HG02642 (cell line): ENCODE measurements around the gene PHACTR1.
A peak's percentile ranks its signal among the peaks of the same experiment; 100 is the strongest.

ENCODE experiments used
- ATAC-seq: cut with Tn5 transposase; IDR thresholded peaks from one replicate; pipeline ENCODE4 v1.9.1; 2021; ENCODE audit warnings: mild to moderate bottlenecking; ENCODE audit not compliant: unreplicated experiment, poor library complexity

PHACTR1 gene

GRCh38 chr6:13290335-13290734 is 573.8 kb downstream of the PHACTR1 start:
- ATAC-seq = no peak

GRCh38 chr6:13292774-13293173 is 576.2 kb downstream of the PHACTR1 start:
- ATAC-seq = no peak

GRCh38 chr6:13294499-13295069 is 578.0 kb downstream of the PHACTR1 start:
- ATAC-seq = no peak

- no peak for ATAC-seq
Measured at GRCh38 chr6:13295576-13295975, 579.0 kb downstream of the PHACTR1 start.

DNA sequence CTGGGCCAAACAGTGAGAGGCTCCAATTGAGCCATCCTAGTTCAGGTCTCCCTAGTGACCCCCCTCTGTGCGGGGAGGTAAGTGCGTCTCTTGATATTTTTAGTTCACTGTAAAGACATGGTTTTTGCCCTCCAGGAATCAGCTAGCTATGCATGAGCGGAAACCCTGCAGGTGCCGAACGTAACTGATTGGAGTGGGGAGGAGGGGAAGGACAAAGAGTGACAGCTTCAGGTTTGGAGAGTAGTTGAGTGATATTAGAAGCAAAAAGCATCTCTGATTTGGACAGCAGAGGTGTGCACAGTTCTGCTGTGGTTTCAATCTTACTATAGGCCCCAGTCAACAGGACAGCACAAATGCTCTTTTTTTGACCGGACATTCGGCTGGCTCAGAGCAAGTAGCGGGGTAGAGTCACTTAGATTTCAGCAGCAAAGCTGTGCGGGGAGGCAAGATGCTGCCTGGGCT is 580.0 kb downstream of the PHACTR1 start:
- ATAC-seq = no peak

DNA sequence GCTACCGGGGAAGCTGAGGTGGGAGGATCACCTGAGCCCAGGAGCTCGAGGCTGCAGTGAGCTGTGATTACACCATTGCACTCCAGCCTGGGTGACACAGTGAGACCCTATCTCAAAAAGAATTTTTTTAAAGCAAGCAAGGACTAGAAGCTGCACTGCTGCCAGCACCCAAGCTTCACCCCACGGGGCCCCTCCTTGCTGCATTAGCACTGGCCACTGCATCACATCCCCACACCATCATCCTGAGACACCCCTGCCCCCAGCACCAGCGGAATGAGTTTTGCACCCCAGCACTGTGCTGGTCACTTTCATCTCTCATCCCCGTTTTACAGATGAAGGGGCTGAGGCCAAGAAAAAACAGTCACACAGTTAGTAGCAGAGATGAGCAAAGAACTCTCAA is 580.8 kb downstream of the PHACTR1 start:
- ATAC-seq = no peak

GRCh38 chr6:13298446-13298845 is 581.9 kb downstream of the PHACTR1 start:
- ATAC-seq = no peak

- ATAC-seq = peak; percentile 29
Measured at GRCh38 chr6:13299403-13299821, 582.8 kb downstream of the PHACTR1 start.

GRCh38 chr6:13299918-13300317 is 583.4 kb downstream of the PHACTR1 start:
- no peak for ATAC-seq

DNA sequence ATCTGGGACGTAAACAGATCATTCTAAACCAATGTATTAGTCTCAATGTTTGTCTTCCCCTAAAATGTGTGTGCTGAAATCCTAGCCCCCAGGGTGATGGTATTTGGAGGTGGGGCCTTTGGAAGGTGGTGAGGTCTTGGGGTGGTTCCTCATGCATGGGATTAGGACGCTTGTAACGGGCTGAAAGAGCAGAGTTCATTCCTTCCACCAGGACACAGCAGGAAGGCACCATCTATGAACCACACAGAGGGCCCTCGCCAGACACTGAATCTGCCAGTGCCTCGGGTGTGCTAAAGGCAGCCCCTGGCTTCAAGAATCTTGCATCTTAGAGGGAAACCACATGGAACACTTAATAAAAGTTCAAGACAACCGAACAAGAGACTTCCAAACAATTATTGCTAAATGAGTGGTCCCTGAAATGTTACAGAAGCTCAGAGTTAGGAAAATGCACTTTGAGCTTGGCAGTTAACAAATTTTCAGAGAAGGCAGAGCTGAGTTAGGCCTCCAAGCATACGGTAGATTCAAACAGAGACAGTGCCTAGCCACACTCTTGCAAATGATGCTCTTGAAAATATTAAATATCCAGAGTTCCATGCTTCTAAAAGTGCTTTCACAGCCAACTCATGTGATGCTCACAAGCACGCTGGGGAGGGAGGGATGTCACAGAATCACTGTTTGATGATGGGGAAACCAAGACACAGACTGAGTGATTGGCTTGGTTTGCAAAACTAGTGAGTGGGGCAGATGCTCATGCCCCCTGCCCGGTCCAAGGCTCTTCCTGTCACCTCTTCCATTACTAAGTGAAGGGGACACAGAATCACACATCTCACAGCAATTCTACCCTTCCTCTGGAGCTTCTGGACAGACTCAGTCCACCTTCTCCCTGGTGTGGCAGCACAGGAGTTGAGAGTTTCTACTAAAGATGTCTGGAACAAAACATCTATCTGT is 584.4 kb downstream of the PHACTR1 start:
- no peak for ATAC-seq

DNA sequence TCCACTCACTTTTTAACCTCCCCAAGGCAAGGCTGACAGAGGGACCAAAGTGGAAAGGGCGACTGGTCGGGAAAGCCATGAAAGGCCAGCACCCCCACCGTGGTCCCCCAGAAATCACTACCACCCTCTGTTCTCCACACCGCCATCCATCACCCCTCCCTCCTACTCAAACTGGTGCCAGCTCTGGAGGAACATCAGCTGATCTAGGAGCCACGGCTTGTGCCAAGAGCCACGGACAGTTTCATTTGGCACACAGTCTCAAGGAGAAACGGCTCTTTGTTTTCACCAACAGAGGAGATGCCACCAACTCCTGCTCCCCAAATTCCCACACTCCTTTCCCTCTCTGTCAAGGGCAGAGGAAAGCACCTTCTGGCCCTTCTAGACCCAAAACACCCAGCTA is 585.7 kb downstream of the PHACTR1 start:
- no peak for ATAC-seq

- peak; percentile 64 for ATAC-seq
Measured at GRCh38 chr6:13302751-13303667, 586.4 kb downstream of the PHACTR1 start.

DNA sequence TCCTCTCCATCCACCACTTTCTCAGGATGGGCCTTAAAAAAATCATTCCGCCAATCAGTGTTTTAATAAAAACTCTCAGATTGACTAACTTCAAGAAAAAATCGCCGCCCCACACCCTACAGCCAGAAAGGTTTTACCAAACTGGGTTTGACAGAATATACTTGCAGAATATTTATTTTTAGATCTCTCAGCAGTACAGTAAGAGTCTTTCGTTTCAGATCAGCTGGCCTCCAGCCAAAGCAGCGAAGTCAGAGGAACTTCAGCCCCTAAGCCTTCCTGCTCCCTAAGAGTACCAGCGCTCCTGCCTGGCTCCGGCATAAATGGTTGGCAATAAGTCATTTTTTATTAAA is 587.1 kb downstream of the PHACTR1 start:
- peak; percentile 42 for ATAC-seq

DNA sequence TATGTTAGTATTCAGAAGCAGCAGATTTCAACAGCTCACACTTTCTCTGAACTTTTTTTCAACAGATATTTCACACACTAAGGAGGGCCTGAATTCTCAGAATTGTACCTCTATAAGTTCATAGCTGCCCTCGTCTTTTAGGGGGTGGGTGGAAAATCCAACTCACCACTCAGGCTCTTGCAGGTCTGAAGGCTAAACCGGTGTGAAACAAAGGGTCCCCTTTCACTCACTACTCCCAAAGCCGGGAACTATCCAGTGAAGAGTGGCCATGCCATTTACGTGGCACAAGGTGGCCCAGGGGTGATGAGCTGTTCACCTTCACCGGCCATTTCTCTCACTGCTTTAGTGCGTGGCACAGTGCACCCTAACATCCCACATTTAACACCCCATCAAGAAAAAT is 587.5 kb downstream of the PHACTR1 start:
- no peak for ATAC-seq

GRCh38 chr6:13304580-13305260 is 588.2 kb downstream of the PHACTR1 start:
- peak; percentile 40 for ATAC-seq

DNA sequence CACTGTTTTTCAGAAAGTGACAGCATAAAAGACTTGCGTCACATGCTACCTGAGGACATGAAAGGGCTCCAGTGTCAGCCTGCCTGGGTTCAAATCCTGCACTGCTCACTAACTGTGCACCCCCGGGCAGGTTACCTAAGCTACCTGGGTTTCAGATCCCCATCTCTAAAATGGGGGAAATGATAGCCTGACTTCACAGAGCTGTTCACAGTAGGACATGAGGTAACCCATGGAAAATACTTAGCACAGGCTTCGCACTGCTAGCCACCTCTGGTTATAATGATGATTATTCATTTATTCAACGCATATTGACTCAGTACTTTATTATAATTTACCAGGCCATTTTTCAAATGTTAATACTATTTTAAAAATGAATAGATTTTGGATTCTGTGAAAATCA is 588.7 kb downstream of the PHACTR1 start:
- ATAC-seq = no peak

DNA sequence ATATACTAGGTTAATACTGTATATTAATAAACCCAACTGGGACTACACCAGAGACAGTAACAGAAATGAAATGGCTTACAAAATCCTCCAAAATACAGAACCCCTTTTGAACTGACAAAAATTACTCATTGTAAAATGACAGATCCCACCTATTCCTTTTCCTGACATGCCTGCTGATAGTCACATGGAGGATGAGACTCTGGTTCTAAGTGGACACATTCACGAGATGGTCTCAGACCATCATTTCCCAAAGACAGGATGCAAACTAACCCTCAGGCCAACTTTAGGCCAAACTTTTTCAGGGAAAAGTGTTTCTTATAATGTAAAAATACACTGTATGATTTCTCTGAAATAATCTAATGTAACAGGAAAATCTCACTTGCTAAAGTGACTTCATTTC is 589.2 kb downstream of the PHACTR1 start:
- ATAC-seq = no peak

GRCh38 chr6:13307508-13307995 is 591.0 kb downstream of the PHACTR1 start:
- ATAC-seq = no peak

GRCh38 chr6:13308332-13308731 is 591.8 kb downstream of the PHACTR1 start:
- no peak for ATAC-seq

GRCh38 chr6:13311155-13311554 is 594.6 kb downstream of the PHACTR1 start:
- no peak for ATAC-seq
